Stomach (tissue), 4 donors: ENCODE measurements around the gene LMOD1.

Experiments used
- POLR2AphosphoS5 ChIP-seq, 3 donors: sonication (generic); formaldehyde crosslinking; IDR thresholded peaks; one replicate each; pipeline ENCODE4 v1.6.1; 2016; ENCODE audit warnings: antibody characterized with exemption in 3 of 3
- TF ChIP-seq, protein P1 (sequence below), 7 experiments: fragments of 450-650 bp in 4 of 7; fragments of 200-600 bp in 3 of 7; sonication (generic) in 3 of 7; IDR thresholded peaks; one replicate each; pipeline ENCODE4 v1.5.1; 2016 to 2019; ENCODE audit warnings: antibody characterized with exemption in 7 of 7, control low read depth in 2 of 7, mild to moderate bottlenecking in 1 of 7

DNA sequence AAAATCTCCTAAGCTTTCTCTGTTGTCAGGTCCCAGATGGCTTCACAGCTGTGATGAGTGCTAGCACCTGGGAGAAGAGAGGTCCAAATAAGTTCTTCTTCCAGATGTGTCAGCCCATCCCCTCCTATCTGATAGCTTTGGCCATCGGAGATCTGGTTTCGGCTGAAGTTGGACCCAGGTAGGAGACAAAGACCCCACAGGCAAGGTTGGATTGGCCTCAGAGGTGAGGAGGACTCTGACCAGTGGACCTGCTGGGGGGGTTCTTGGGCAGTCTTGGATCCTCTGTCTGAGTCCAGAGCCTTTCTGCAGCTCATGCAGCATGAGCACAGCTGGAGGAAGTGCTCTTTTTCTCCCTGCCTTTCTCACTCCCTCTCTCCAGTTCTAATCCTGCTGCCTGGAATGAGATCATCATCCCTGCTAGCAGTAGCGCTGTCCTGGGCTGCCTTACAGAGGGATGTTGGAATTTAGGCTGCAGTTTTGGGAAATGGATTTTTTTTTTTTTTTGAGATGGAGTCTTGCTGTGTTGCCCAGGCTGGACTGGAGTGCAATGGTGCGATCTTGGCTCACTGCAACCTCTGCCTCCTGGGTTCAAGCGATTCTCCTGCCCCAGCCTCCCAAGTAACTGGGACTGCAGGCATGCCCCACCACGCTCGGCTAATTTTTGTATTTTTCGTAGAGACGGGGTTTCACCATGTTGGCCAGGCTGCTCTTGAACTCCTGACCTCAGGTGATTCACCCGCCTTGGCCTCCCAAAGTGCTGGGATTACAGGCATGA is 43.2 kb upstream of the LMOD1 start:
- no peak for TF ChIP-seq POLR2AphosphoS5 (IDR thresholded peaks at IDR 0.05)
- TF ChIP-seq, protein P1, sequence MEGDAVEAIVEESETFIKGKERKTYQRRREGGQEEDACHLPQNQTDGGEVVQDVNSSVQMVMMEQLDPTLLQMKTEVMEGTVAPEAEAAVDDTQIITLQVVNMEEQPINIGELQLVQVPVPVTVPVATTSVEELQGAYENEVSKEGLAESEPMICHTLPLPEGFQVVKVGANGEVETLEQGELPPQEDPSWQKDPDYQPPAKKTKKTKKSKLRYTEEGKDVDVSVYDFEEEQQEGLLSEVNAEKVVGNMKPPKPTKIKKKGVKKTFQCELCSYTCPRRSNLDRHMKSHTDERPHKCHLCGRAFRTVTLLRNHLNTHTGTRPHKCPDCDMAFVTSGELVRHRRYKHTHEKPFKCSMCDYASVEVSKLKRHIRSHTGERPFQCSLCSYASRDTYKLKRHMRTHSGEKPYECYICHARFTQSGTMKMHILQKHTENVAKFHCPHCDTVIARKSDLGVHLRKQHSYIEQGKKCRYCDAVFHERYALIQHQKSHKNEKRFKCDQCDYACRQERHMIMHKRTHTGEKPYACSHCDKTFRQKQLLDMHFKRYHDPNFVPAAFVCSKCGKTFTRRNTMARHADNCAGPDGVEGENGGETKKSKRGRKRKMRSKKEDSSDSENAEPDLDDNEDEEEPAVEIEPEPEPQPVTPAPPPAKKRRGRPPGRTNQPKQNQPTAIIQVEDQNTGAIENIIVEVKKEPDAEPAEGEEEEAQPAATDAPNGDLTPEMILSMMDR (IDR thresholded peaks at IDR 0.05), result no peak
